MM.1S (cell line): ENCODE data around the gene DUSP12.
A peak's percentile ranks its signal among the peaks of the same experiment; 100 is the strongest.

Source experiments
- DNase-seq: peaks from one replicate; pipeline ENCODE4 v3.0.0-alpha.2; 2015
- H2AFZ ChIP-seq: fragments of 300-600 bp; sonication (generic); 2 replicates; pipeline ENCODE4 v1.6.0; 2016; ENCODE audit warnings: antibody characterized with exemption, low read length
- H3F3A ChIP-seq: fragments of 300-600 bp; sonication (generic); 2 replicates; pipeline ENCODE4 v1.6.1; 2016; ENCODE audit warnings: mild to moderate bottlenecking, antibody characterized with exemption, low read length, moderate library complexity, mixed read lengths; ENCODE audit not compliant: insufficient read depth
- H3K27ac ChIP-seq: fragments of 300-600 bp; sonication (generic); 2 replicates; pipeline ENCODE4 v1.5.1; 2016; ENCODE audit warnings: mild to moderate bottlenecking, low read length
- H3K27me3 ChIP-seq: fragments of 300-600 bp; sonication (generic); replicated peaks from 2 replicates; pipeline ENCODE4 v1.6.0; 2016; ENCODE audit warnings: low read length; ENCODE audit not compliant: insufficient read depth
- H3K36me3 ChIP-seq: fragments of 300-600 bp; sonication (generic); replicated peaks from 2 replicates; pipeline ENCODE4 v1.6.1; 2016; ENCODE audit warnings: mild to moderate bottlenecking, low read length, mixed read lengths; ENCODE audit not compliant: insufficient read depth
- H3K4me1 ChIP-seq: fragments of 300-600 bp; sonication (generic); 2 replicates; pipeline ENCODE4 v1.6.1; 2016; ENCODE audit warnings: low read length, mixed read lengths
- H3K4me2 ChIP-seq: fragments of 300-600 bp; sonication (generic); 2 replicates; pipeline ENCODE4 v1.6.0; 2016; ENCODE audit warnings: low read depth, low read length
- H3K4me3 ChIP-seq: fragments of 300-600 bp; sonication (generic); 2 replicates; pipeline ENCODE4 v1.5.1; 2016; ENCODE audit warnings: low read length, mixed read lengths
- H3K79me2 ChIP-seq: fragments of 300-600 bp; sonication (generic); 2 replicates; pipeline ENCODE4 v1.6.1; 2016; ENCODE audit warnings: mixed run types, low read length, mixed read lengths
- H3K9ac ChIP-seq: fragments of 300-600 bp; sonication (generic); 2 replicates; pipeline ENCODE4 v1.6.1; 2016; ENCODE audit warnings: low read length, mixed read lengths
- H3K9me2 ChIP-seq: fragments of 300-600 bp; sonication (generic); replicated peaks from 2 replicates; pipeline ENCODE4 v1.6.1; 2016; ENCODE audit warnings: mild to moderate bottlenecking, low read length, mixed read lengths; ENCODE audit not compliant: insufficient read depth
- H3K9me3 ChIP-seq: fragments of 300-600 bp; sonication (generic); replicated peaks from 2 replicates; pipeline ENCODE4 v1.6.1; 2016; ENCODE audit warnings: mild to moderate bottlenecking, low read length, mixed read lengths; ENCODE audit not compliant: insufficient read depth
- H4K20me1 ChIP-seq: fragments of 300-600 bp; sonication (generic); 2 replicates; pipeline ENCODE4 v1.6.1; 2016; ENCODE audit warnings: mild to moderate bottlenecking, low read length, moderate library complexity, mixed read lengths; ENCODE audit not compliant: insufficient read depth
- EZH2 ChIP-seq: fragments of 300-600 bp; sonication (generic); optimal IDR thresholded peaks from 2 replicates; pipeline ENCODE3; 2017; ENCODE audit warnings: low read depth, mild to moderate bottlenecking, antibody characterized with exemption, low read length, mixed read lengths
- EZH2phosphoT487 ChIP-seq: fragments of 300-600 bp; sonication (generic); IDR thresholded peaks from 2 replicates; pipeline ENCODE4 v1.6.1; 2018; ENCODE audit warnings: antibody characterized with exemption, low read length
- TF ChIP-seq, protein P1 (sequence below): fragments of 300-600 bp; sonication (generic); IDR thresholded peaks from 2 replicates; pipeline ENCODE4 v1.5.1; 2016; ENCODE audit warnings: antibody characterized with exemption, low read length, mixed read lengths

DUSP12 gene

DNA sequence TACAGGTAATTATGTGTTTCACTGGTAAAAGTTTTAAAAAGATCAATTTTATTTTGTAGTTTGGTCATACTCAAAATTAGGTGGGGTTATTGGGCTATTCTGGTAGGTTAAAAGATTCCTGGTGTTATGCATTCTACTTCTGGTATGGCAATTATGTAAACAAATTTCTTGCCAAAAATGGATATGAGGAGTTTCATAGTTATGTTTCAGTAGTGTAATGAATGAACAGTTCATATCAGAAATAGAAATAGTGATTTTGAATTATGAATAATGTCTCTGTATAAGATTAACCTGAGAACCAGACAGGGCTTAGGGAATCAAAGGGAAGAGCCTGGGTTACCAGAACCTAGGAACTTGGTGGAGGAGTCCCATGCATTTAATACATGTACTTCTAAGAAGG is 32.4 kb downstream of the DUSP12 start:
- Histone ChIP-seq H3K9me2 (no peaks in the 10 kb centered on the region), H3K9me3 (no peaks in the 10 kb centered on the region), H3K4me1 (peaks cover 43% of the 10 kb centered on the region), H2AFZ (no peak overlapping the region), H3K4me2 (peak overlapping the region; percentile 32), H3K27me3 (no peaks in the 10 kb centered on the region), H3K36me3 (peaks cover 18% of the 10 kb centered on the region; the same call in 1 of the 2 replicates), H3K79me2 (peaks cover 73% of the 10 kb centered on the region), H3K9ac (no peak overlapping the region), H3F3A (peaks cover 12% of the 10 kb centered on the region), H4K20me1 (no peaks in the 10 kb centered on the region), H3K27ac (no peak overlapping the region; the same call in 1 of the 2 replicates), H3K4me3 (no peak overlapping the region)
- TF ChIP-seq EZH2 (no peak), EZH2phosphoT487 (no peak)
- TF ChIP-seq, protein P1, sequence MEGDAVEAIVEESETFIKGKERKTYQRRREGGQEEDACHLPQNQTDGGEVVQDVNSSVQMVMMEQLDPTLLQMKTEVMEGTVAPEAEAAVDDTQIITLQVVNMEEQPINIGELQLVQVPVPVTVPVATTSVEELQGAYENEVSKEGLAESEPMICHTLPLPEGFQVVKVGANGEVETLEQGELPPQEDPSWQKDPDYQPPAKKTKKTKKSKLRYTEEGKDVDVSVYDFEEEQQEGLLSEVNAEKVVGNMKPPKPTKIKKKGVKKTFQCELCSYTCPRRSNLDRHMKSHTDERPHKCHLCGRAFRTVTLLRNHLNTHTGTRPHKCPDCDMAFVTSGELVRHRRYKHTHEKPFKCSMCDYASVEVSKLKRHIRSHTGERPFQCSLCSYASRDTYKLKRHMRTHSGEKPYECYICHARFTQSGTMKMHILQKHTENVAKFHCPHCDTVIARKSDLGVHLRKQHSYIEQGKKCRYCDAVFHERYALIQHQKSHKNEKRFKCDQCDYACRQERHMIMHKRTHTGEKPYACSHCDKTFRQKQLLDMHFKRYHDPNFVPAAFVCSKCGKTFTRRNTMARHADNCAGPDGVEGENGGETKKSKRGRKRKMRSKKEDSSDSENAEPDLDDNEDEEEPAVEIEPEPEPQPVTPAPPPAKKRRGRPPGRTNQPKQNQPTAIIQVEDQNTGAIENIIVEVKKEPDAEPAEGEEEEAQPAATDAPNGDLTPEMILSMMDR: no peak
- DNase-seq: no peak

- no peak for TF ChIP-seq EZH2
- TF ChIP-seq, protein P1: no peak
- no peak for TF ChIP-seq EZH2phosphoT487
- Histone ChIP-seq H3K4me3 (no peak overlapping the region), H3K27ac (no peak overlapping the region), H3K4me1 (peaks cover 34% of the 10 kb centered on the region), H2AFZ (no peak overlapping the region), H3K4me2 (no peak overlapping the region), H3K9me3 (no peaks in the 10 kb centered on the region), H3K79me2 (peaks cover 73% of the 10 kb centered on the region), H3K9ac (no peak overlapping the region), H3K9me2 (no peaks in the 10 kb centered on the region), H3F3A (peaks cover 4% of the 10 kb centered on the region), H3K36me3 (peaks cover 23% of the 10 kb centered on the region; the same call in 1 of the 2 replicates), H4K20me1 (no peaks in the 10 kb centered on the region), H3K27me3 (no peaks in the 10 kb centered on the region)
- DNase-seq: no peak
Measured at GRCh38 chr1:161782886-161783285, 33.3 kb downstream of the DUSP12 start.

DNA sequence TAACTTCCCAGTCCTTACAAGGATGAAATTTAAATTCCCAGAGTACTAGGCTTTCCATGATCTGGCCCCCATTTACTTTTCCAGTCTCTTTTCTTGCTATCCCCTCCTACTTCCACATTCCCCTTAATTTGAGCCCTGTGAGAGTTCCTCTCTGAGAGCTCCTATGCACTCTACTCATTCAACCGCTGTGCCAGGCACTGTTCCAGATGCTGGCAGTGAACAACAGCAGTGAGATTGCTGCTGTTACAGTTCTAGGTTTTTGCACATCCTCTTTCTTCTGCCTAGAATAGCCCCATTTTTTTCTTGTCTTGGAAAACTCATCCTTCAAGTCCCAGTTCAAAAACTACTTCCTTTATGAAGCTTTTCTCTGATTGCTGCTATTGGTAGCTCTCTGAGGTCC is 35.4 kb downstream of the DUSP12 start:
- no peaks in the 10 kb centered on the region for H3K9me3 ChIP-seq
- no peak overlapping the region for H3K9ac ChIP-seq
- no peak overlapping the region for H3K27ac ChIP-seq
- H3K4me3 ChIP-seq: no peak overlapping the region
- DNase-seq: no peak
- H3F3A ChIP-seq: no peaks in the 10 kb centered on the region
- peaks cover 69% of the 10 kb centered on the region for H3K79me2 ChIP-seq
- no peaks in the 10 kb centered on the region for H3K27me3 ChIP-seq
- H3K9me2 ChIP-seq: no peaks in the 10 kb centered on the region
- TF ChIP-seq, protein P1: no peak
- TF ChIP-seq EZH2phosphoT487: no peak
- TF ChIP-seq EZH2: no peak
- H2AFZ ChIP-seq: no peak overlapping the region
- peaks cover 26% of the 10 kb centered on the region for H3K4me1 ChIP-seq
- no peaks in the 10 kb centered on the region for H4K20me1 ChIP-seq
- H3K36me3 ChIP-seq: peaks cover 23% of the 10 kb centered on the region; the same call in 1 of the 2 replicates
- no peak overlapping the region for H3K4me2 ChIP-seq
